CD14-positive monocyte (primary cell): ENCODE results near the gene DUSP3. TPM values are rescaled to one million over a fixed set of nuclear protein-coding genes. Genes with fewer than 3 reads are reported as not detected.

Experiments
- DNase-seq, 3 donors: peaks; one replicate each; pipeline ENCODE4 v3.0.0-alpha.2; 2011 to 2022
- H2AFZ ChIP-seq: 2 replicates; pipeline ENCODE4 v1.6.0; 2012; ENCODE audit warnings: mild to moderate bottlenecking, low read depth, low read length, inconsistent platforms; ENCODE audit not compliant: insufficient read depth, poor library complexity, severe bottlenecking
- H3K27ac ChIP-seq, 2 donors: 1 replicate in 1 of 2; 2 replicates in 1 of 2; pipeline ENCODE4 v1.5.1; 2012 to 2013; ENCODE audit warnings: low read length in 2 of 2, control low read depth in 1 of 2, inconsistent platforms in 1 of 2, low read depth in 1 of 2, mild to moderate bottlenecking in 1 of 2
- H3K27me3 ChIP-seq, 2 donors: one replicate each; pipeline versions ENCODE4 v1.6.0 to v1.6.1; 2011 to 2013; ENCODE audit warnings: low read length in 2 of 2; ENCODE audit not compliant: control insufficient read depth in 2 of 2, insufficient read depth in 2 of 2
- H3K36me3 ChIP-seq, 2 donors: replicated peaks in 1 of 2; 1 replicate in 1 of 2; 2 replicates in 1 of 2; pipeline versions ENCODE4 v1.5.1 to v1.6.1; 2012 to 2013; ENCODE audit warnings: low read length in 2 of 2, control low read depth in 1 of 2, inconsistent platforms in 1 of 2, mild to moderate bottlenecking in 1 of 2; ENCODE audit not compliant: insufficient read depth in 2 of 2, control insufficient read depth in 1 of 2
- H3K4me1 ChIP-seq, 2 donors: 1 replicate in 1 of 2; 2 replicates in 1 of 2; pipeline versions ENCODE4 v1.5.1 to v1.6.1; 2012 to 2013; ENCODE audit warnings: low read length in 2 of 2, control low read depth in 1 of 2, inconsistent platforms in 1 of 2, mild to moderate bottlenecking in 1 of 2, moderate library complexity in 1 of 2; ENCODE audit not compliant: insufficient read depth in 2 of 2, control insufficient read depth in 1 of 2
- H3K4me2 ChIP-seq: replicated peaks from 2 replicates; pipeline ENCODE3; 2012; ENCODE audit warnings: low read length, moderate library complexity, mild to moderate bottlenecking; ENCODE audit not compliant: poor library complexity, severe bottlenecking; ENCODE audit errors: extremely low read depth
- H3K4me3 ChIP-seq, 3 experiments: fragments of 200-600 bp in 1 of 3; sonication (generic) in 1 of 3; replicated peaks in 1 of 3; 1 replicate in 2 of 3; 2 replicates in 1 of 3; pipeline ENCODE4 v1.5.1; 2011 to 2013; ENCODE audit warnings: low read length in 3 of 3, mild to moderate bottlenecking in 3 of 3, control low read depth in 2 of 3, low read depth in 2 of 3, inconsistent platforms in 1 of 3, moderate library complexity in 1 of 3
- H3K79me2 ChIP-seq: 2 replicates; pipeline ENCODE4 v1.6.0; 2012; ENCODE audit warnings: mild to moderate bottlenecking, control low read depth, inconsistent platforms, low read length, moderate library complexity; ENCODE audit not compliant: insufficient read depth
- H3K9ac ChIP-seq: 2 replicates; pipeline ENCODE4 v1.6.0; 2017; ENCODE audit warnings: low read length, mild to moderate bottlenecking; ENCODE audit not compliant: insufficient read depth, poor library complexity, severe bottlenecking
- H3K9me3 ChIP-seq, 2 donors: replicated peaks in 1 of 2; 1 replicate in 1 of 2; 2 replicates in 1 of 2; pipeline versions ENCODE4 v1.5.1 to v1.6.1; 2012 to 2013; ENCODE audit warnings: low read length in 2 of 2, control low read depth in 1 of 2; ENCODE audit not compliant: control insufficient read depth in 1 of 2, insufficient read depth in 1 of 2
- H4K20me1 ChIP-seq: 2 replicates; pipeline ENCODE4 v1.6.0; 2012; ENCODE audit warnings: mild to moderate bottlenecking, low read length, control low read depth, moderate library complexity; ENCODE audit not compliant: insufficient read depth
- H3K27ac Mint-ChIP-seq, 7 donors: one replicate each; pipeline ENCODE4 v1.8.0; 2020; ENCODE audit warnings: mild to moderate bottlenecking in 7 of 7, mixed read lengths in 7 of 7, moderate library complexity in 6 of 7, inconsistent platforms in 2 of 7
- H3K27me3 Mint-ChIP-seq, 3 donors: one replicate each; pipeline ENCODE4 v1.8.0; 2021 to 2022; ENCODE audit warnings: low read depth in 3 of 3, mild to moderate bottlenecking in 3 of 3, mixed read lengths in 3 of 3, moderate library complexity in 3 of 3, inconsistent platforms in 1 of 3
- H3K36me3 Mint-ChIP-seq, 2 donors: one replicate each; pipeline ENCODE4 v1.8.0; 2020; ENCODE audit warnings: mixed read lengths in 2 of 2, inconsistent platforms in 1 of 2, mild to moderate bottlenecking in 1 of 2
- H3K4me1 Mint-ChIP-seq: one replicate; pipeline ENCODE4 v1.8.0; 2020; ENCODE audit warnings: mild to moderate bottlenecking, mixed read lengths
- H3K4me3 Mint-ChIP-seq, 2 donors: one replicate each; pipeline ENCODE4 v1.8.0; 2020; ENCODE audit warnings: mild to moderate bottlenecking in 2 of 2, mixed read lengths in 2 of 2, moderate library complexity in 1 of 2
- H3K9me3 Mint-ChIP-seq, 7 donors: one replicate each; pipeline ENCODE4 v1.8.0; 2020 to 2022; ENCODE audit warnings: mixed read lengths in 7 of 7, mild to moderate bottlenecking in 6 of 7, moderate library complexity in 6 of 7, inconsistent platforms in 2 of 7
- CTCF ChIP-seq: fragments of 200-600 bp; IDR thresholded peaks from one replicate; pipeline ENCODE4 v1.8.0; 2022; ENCODE audit warnings: antibody characterized with exemption, mild to moderate bottlenecking
- WGBS: methylation state at CpG from one replicate; pipeline ENCODE4 v1.1.5; 2013; ENCODE audit warnings: missing lambda C conversion rate; ENCODE audit not compliant: insufficient coverage; 5-methylcytosine and 5-hydroxymethylcytosine counted together
- intact Hi-C, 2 donors: fragments of 100-400 bp; cut with micrococcal nuclease; formaldehyde crosslinking; loops; one replicate each; pipeline versions ENCODE4 v1.15.0 to v1.15.1; 2023
- polyA plus RNA-seq, 3 donors: library from polyadenylated mRNA; depleted of rRNA in 1 of 3; unstranded in 2 of 3; stranded (reverse) in 1 of 3; fragments of 300-500 nt in 2 of 3; fragments of >200 nt in 1 of 3; fragmentation: Illumina TruSeq in 2 of 3; gene quantifications; 1 replicate in 2 of 3; 2 replicates in 1 of 3; pipeline ENCODE4 v1.2.3, GENCODE V29; 2012 to 2021

Gene DUSP3
- polyA plus RNA-seq, 3 donors = 36.7 to 78.5 (median 58.9) TPM

- no peak for DNase-seq
- no peak overlapping the region for H3K27ac Mint-ChIP-seq
Measured at GRCh38 chr17:43754947-43755346, 23.8 kb downstream of the DUSP3 start.

GRCh38 chr17:43753493-43754129 is 25.2 kb downstream of the DUSP3 start:
- Mint-ChIP-seq H3K27me3 (peaks cover 36 to 63% (median 57%) of the 10 kb centered on the region in 3 donors), H3K4me3 (peak overlapping the region in 1 of 2 donors; percentile 43), H3K36me3 (peaks cover 0 to 2% of the 10 kb centered on the region in 2 donors), H3K9me3 (peaks cover 0 to 5% (median 0%) of the 10 kb centered on the region in 7 donors), H3K4me1 (peaks cover 29% of the 10 kb centered on the region), H3K27ac (peak overlapping the region in 1 of 7 donors; percentile 13)
- H3K36me3 ChIP-seq = no peaks in the 10 kb centered on the region
- no peak overlapping the region for H3K9ac ChIP-seq
- H2AFZ ChIP-seq = no peak overlapping the region
- H3K79me2 ChIP-seq = no peaks in the 10 kb centered on the region
- TF ChIP-seq CTCF = no peak
- peak; percentile 31 to 62 (median 38) for DNase-seq
- no peaks in the 10 kb centered on the region for H3K9me3 ChIP-seq
- H3K4me1 ChIP-seq = peaks cover 9 to 18% of the 10 kb centered on the region in 2 donors
- H3K4me3 ChIP-seq = no peak overlapping the region
- 100% methylated on average over 1 of the region's 5 CpGs for WGBS
- no peak overlapping the region for H3K4me2 ChIP-seq
- H4K20me1 ChIP-seq = no peaks in the 10 kb centered on the region
- peaks cover 18 to 38% of the 10 kb centered on the region in 2 donors for H3K27me3 ChIP-seq
- intact Hi-C loops = no loop called here
- H3K27ac ChIP-seq = no peak overlapping the region

More at GRCh38 chr17:43754947-43755346, 23.8 kb downstream of the DUSP3 start:
- intact Hi-C loops = no loop called here
- H3K4me3 Mint-ChIP-seq = peak overlapping the region in 1 of 2 donors; percentile 43
- Histone ChIP-seq H2AFZ (no peak overlapping the region), H3K4me2 (peak overlapping the region; percentile 11), H3K9me3 (no peaks in the 10 kb centered on the region), H3K4me3 (no peak overlapping the region), H3K27me3 (peaks cover 18 to 39% of the 10 kb centered on the region in 2 donors), H3K9ac (no peak overlapping the region), H3K4me1 (peaks cover 3 to 12% of the 10 kb centered on the region in 2 donors), H3K36me3 (no peaks in the 10 kb centered on the region), H3K27ac (no peak overlapping the region), H3K79me2 (no peaks in the 10 kb centered on the region), H4K20me1 (no peaks in the 10 kb centered on the region)
- WGBS = 34% methylated on average over 20 of the region's 21 CpGs
- peaks cover 36 to 68% (median 53%) of the 10 kb centered on the region in 3 donors for H3K27me3 Mint-ChIP-seq
- no peak for TF ChIP-seq CTCF
- peaks cover 0 to 5% (median 0%) of the 10 kb centered on the region in 7 donors for H3K9me3 Mint-ChIP-seq
- H3K4me1 Mint-ChIP-seq = peaks cover 22% of the 10 kb centered on the region
- H3K36me3 Mint-ChIP-seq = peaks cover 0 to 2% of the 10 kb centered on the region in 2 donors
